GM10266 (cell line): ENCODE data around the gene GATA6.

Experiments
- DNase-seq: peaks from one replicate; pipeline ENCODE4 v3.0.0; 2012; ENCODE audit errors: extremely low spot score
- CTCF ChIP-seq: IDR thresholded peaks from 2 replicates; pipeline ENCODE4 v1.5.1; 2012; ENCODE audit warnings: mild to moderate bottlenecking, low read depth; ENCODE audit not compliant: control insufficient read depth, insufficient read depth; ENCODE audit errors: missing control alignments

Gene GATA6

GRCh38 chr18:22171258-22172119 is 2.1 kb downstream of the GATA6 start:
- TF ChIP-seq CTCF, result no peak
- DNase-seq, result no peak

- TF ChIP-seq CTCF, result no peak
Observed at GRCh38 chr18:22172120-22172582, 2.8 kb downstream of the GATA6 start.

GRCh38 chr18:22172594-22173049 is 3.2 kb downstream of the GATA6 start:
- DNase-seq, result no peak

More at GRCh38 chr18:22172120-22172582, 2.8 kb downstream of the GATA6 start:
- DNase-seq, result no peak

GRCh38 chr18:22173221-22173927 is 4.0 kb downstream of the GATA6 start:
- DNase-seq, result no peak
- no peak for TF ChIP-seq CTCF

More at GRCh38 chr18:22172594-22173049, 3.2 kb downstream of the GATA6 start:
- TF ChIP-seq CTCF, result no peak

GRCh38 chr18:22173928-22174301 is 4.5 kb downstream of the GATA6 start:
- TF ChIP-seq CTCF, result no peak
- DNase-seq, result no peak

GRCh38 chr18:22174341-22175145 is 5.2 kb downstream of the GATA6 start:
- TF ChIP-seq CTCF, result no peak
- DNase-seq, result no peak

- no peak for TF ChIP-seq CTCF
- DNase-seq, result no peak
Observed at GRCh38 chr18:22175346-22175745, 6.0 kb downstream of the GATA6 start.
